Measurements from ENCODE around the gene COPB2.
"Not testable (repeated sequence)": the region's sequence is repeated elsewhere in the genome, so short reads cannot be mapped to it uniquely, and the experiment has no call there.

The COPB2 gene

GRCh38 chr3:139401155-139401554 is 11.7 kb upstream of the COPB2 start:
- not testable (repeated sequence) for H3K4me1 Mint-ChIP-seq (ENCODE audit: low read depth); H3K36me3 Mint-ChIP-seq (ENCODE audit: low read depth); H3K4me3 Mint-ChIP-seq; H3K27ac Mint-ChIP-seq; H3K27me3 Mint-ChIP-seq (ENCODE audit: low read depth)
- H3K9me3 Mint-ChIP-seq, result peaks cover 14% of the 10 kb centered on the region

GRCh38 chr3:139396707-139397106 is 7.3 kb upstream of the COPB2 start:
- H3K4me3 Mint-ChIP-seq, result no peak overlapping the region

GRCh38 chr3:139394116-139394515 is 4.7 kb upstream of the COPB2 start:
- Mint-ChIP-seq H3K36me3 (ENCODE audit: low read depth) (no peaks in the 10 kb centered on the region), H3K27ac (no peak overlapping the region), H3K4me1 (ENCODE audit: low read depth) (peaks cover 8% of the 10 kb centered on the region), H3K4me3 (no peak overlapping the region), H3K9me3 (no peaks in the 10 kb centered on the region), H3K27me3 (ENCODE audit: low read depth) (peaks cover 21% of the 10 kb centered on the region)

More at GRCh38 chr3:139396707-139397106, 7.3 kb upstream of the COPB2 start:
- Mint-ChIP-seq H3K4me1 (ENCODE audit: low read depth) (peaks cover 3% of the 10 kb centered on the region), H3K27me3 (ENCODE audit: low read depth) (peaks cover 21% of the 10 kb centered on the region), H3K36me3 (ENCODE audit: low read depth) (no peaks in the 10 kb centered on the region), H3K9me3 (no peaks in the 10 kb centered on the region), H3K27ac (no peak overlapping the region)

GRCh38 chr3:139388821-139389551 is 461 bp downstream of the COPB2 start:
- H3K4me1 Mint-ChIP-seq (ENCODE audit: low read depth), result peaks cover 34% of the 10 kb centered on the region
- H3K9me3 Mint-ChIP-seq, result no peaks in the 10 kb centered on the region
- H3K36me3 Mint-ChIP-seq (ENCODE audit: low read depth), result peaks cover 7% of the 10 kb centered on the region
- H3K4me3 Mint-ChIP-seq, result peak overlapping the region; percentile 93
- H3K27ac Mint-ChIP-seq, result peak overlapping the region; percentile 94
- H3K27me3 Mint-ChIP-seq (ENCODE audit: low read depth), result peaks cover 8% of the 10 kb centered on the region

GRCh38 chr3:139388077-139388476 is 1.4 kb downstream of the COPB2 start:
- Mint-ChIP-seq H3K36me3 (ENCODE audit: low read depth) (peaks cover 7% of the 10 kb centered on the region), H3K27me3 (ENCODE audit: low read depth) (no peaks in the 10 kb centered on the region), H3K4me3 (peak overlapping the region; percentile 93), H3K4me1 (ENCODE audit: low read depth) (peaks cover 32% of the 10 kb centered on the region), H3K9me3 (no peaks in the 10 kb centered on the region), H3K27ac (no peak overlapping the region)

- not testable (repeated sequence) for H3K4me3 Mint-ChIP-seq; H3K9me3 Mint-ChIP-seq; H3K27me3 Mint-ChIP-seq (ENCODE audit: low read depth); H3K27ac Mint-ChIP-seq
- H3K36me3 Mint-ChIP-seq (ENCODE audit: low read depth), result peaks cover 25% of the 10 kb centered on the region
- peaks cover 22% of the 10 kb centered on the region for H3K4me1 Mint-ChIP-seq (ENCODE audit: low read depth)
Observed at GRCh38 chr3:139382291-139382690, 7.2 kb downstream of the COPB2 start.

- peaks cover 9% of the 10 kb centered on the region for H3K4me1 Mint-ChIP-seq (ENCODE audit: low read depth)
- no peak overlapping the region for H3K4me3 Mint-ChIP-seq
- H3K27me3 Mint-ChIP-seq (ENCODE audit: low read depth), result no peaks in the 10 kb centered on the region
- H3K27ac Mint-ChIP-seq, result no peak overlapping the region
- H3K9me3 Mint-ChIP-seq, result no peaks in the 10 kb centered on the region
- peaks cover 27% of the 10 kb centered on the region for H3K36me3 Mint-ChIP-seq (ENCODE audit: low read depth)
Observed at GRCh38 chr3:139380575-139380974, 8.9 kb downstream of the COPB2 start.

GRCh38 chr3:139378587-139379241 is 10.7 kb downstream of the COPB2 start:
- H3K36me3 Mint-ChIP-seq (ENCODE audit: low read depth), result peaks cover 37% of the 10 kb centered on the region
- peaks cover 9% of the 10 kb centered on the region for H3K4me1 Mint-ChIP-seq (ENCODE audit: low read depth)
- no peak overlapping the region for H3K4me3 Mint-ChIP-seq
- no peaks in the 10 kb centered on the region for H3K27me3 Mint-ChIP-seq (ENCODE audit: low read depth)
- no peaks in the 10 kb centered on the region for H3K9me3 Mint-ChIP-seq
- H3K27ac Mint-ChIP-seq, result no peak overlapping the region

GRCh38 chr3:139377378-139377777 is 12.1 kb downstream of the COPB2 start:
- H3K4me3 Mint-ChIP-seq, result no peak overlapping the region
- peaks cover 44% of the 10 kb centered on the region for H3K36me3 Mint-ChIP-seq (ENCODE audit: low read depth)
- H3K27me3 Mint-ChIP-seq (ENCODE audit: low read depth), result no peaks in the 10 kb centered on the region
- no peaks in the 10 kb centered on the region for H3K9me3 Mint-ChIP-seq
- H3K27ac Mint-ChIP-seq, result no peak overlapping the region
- H3K4me1 Mint-ChIP-seq (ENCODE audit: low read depth), result peaks cover 7% of the 10 kb centered on the region

GRCh38 chr3:139374099-139374498 is 15.3 kb downstream of the COPB2 start:
- Mint-ChIP-seq H3K9me3 (no peaks in the 10 kb centered on the region), H3K4me1 (ENCODE audit: low read depth) (peaks cover 2% of the 10 kb centered on the region), H3K4me3 (no peak overlapping the region), H3K27ac (no peak overlapping the region), H3K27me3 (ENCODE audit: low read depth) (no peaks in the 10 kb centered on the region), H3K36me3 (ENCODE audit: low read depth) (peaks cover 56% of the 10 kb centered on the region)

- no peak overlapping the region for H3K4me3 Mint-ChIP-seq
Observed at GRCh38 chr3:139364549-139364948, 24.9 kb downstream of the COPB2 start.

GRCh38 chr3:139361276-139361675 is 28.2 kb downstream of the COPB2 start:
- H3K36me3 Mint-ChIP-seq (ENCODE audit: low read depth), result peaks cover 68% of the 10 kb centered on the region
- H3K27me3 Mint-ChIP-seq (ENCODE audit: low read depth), result no peaks in the 10 kb centered on the region
- H3K9me3 Mint-ChIP-seq, result no peaks in the 10 kb centered on the region
- H3K4me3 Mint-ChIP-seq, result no peak overlapping the region
- H3K27ac Mint-ChIP-seq, result no peak overlapping the region
- peaks cover 13% of the 10 kb centered on the region for H3K4me1 Mint-ChIP-seq (ENCODE audit: low read depth)

More at GRCh38 chr3:139364549-139364948, 24.9 kb downstream of the COPB2 start:
- Mint-ChIP-seq H3K4me1 (ENCODE audit: low read depth) (peaks cover 7% of the 10 kb centered on the region), H3K27ac (no peak overlapping the region), H3K36me3 (ENCODE audit: low read depth) (peaks cover 66% of the 10 kb centered on the region), H3K27me3 (ENCODE audit: low read depth) (no peaks in the 10 kb centered on the region), H3K9me3 (no peaks in the 10 kb centered on the region)

- Mint-ChIP-seq H3K4me3 (no peak overlapping the region), H3K27me3 (ENCODE audit: low read depth) (no peaks in the 10 kb centered on the region), H3K4me1 (ENCODE audit: low read depth) (peaks cover 17% of the 10 kb centered on the region), H3K27ac (no peak overlapping the region), H3K36me3 (ENCODE audit: low read depth) (peaks cover 71% of the 10 kb centered on the region), H3K9me3 (no peaks in the 10 kb centered on the region)
Observed at GRCh38 chr3:139358841-139359562, 30.4 kb downstream of the COPB2 start.

GRCh38 chr3:139357899-139358298 is 31.5 kb downstream of the COPB2 start:
- Mint-ChIP-seq H3K36me3 (ENCODE audit: low read depth) (peaks cover 68% of the 10 kb centered on the region), H3K4me3 (no peak overlapping the region), H3K27ac (no peak overlapping the region), H3K27me3 (ENCODE audit: low read depth) (no peaks in the 10 kb centered on the region), H3K9me3 (no peaks in the 10 kb centered on the region), H3K4me1 (ENCODE audit: low read depth) (peaks cover 17% of the 10 kb centered on the region)

GRCh38 chr3:139355891-139356290 is 33.6 kb downstream of the COPB2 start:
- peaks cover 17% of the 10 kb centered on the region for H3K4me1 Mint-ChIP-seq (ENCODE audit: low read depth)
- no peak overlapping the region for H3K27ac Mint-ChIP-seq
- H3K9me3 Mint-ChIP-seq, result no peaks in the 10 kb centered on the region
- H3K4me3 Mint-ChIP-seq, result no peak overlapping the region
- no peaks in the 10 kb centered on the region for H3K27me3 Mint-ChIP-seq (ENCODE audit: low read depth)
- H3K36me3 Mint-ChIP-seq (ENCODE audit: low read depth), result peaks cover 71% of the 10 kb centered on the region

Data from T-helper 1 cell treated with Interleukin-12 subunit alpha and Interleukin-12 subunit beta and Interleukin-4 antibody, amounts not matched to agents 30 μg/mL and 1 μg/mL, for 36 hours (primary cell).